H1 (cell line): ENCODE results near the gene DACT1. TPM values are rescaled to one million over a fixed set of nuclear protein-coding genes. Genes with fewer than 3 reads are reported as not detected.
"Not testable (repeated sequence)": the region's sequence is repeated elsewhere in the genome, so short reads cannot be mapped to it uniquely, and the experiment has no call there.

Experiments used
- CTCF ChIA-PET: fragments of 300-600 bp; sonication (Branson Sonifier 250); formaldehyde crosslinking; loops from one replicate; lab custom pipeline; 2021; ENCODE audit not compliant: partially characterized antibody; lab: Charles Lee
- POLR2A ChIA-PET: fragments of 300-600 bp; sonication (Branson Sonifier 250); formaldehyde crosslinking; loops from one replicate; lab custom pipeline; 2021; ENCODE audit warnings: inconsistent platforms; ENCODE audit not compliant: partially characterized antibody; lab: Charles Lee
- DNase-seq, 2 experiments: peaks; one replicate each; pipeline versions ENCODE4 v3.0.0 to v3.0.0-alpha.2; 2010 to 2022; ENCODE audit warnings: low spot score in 2 of 2, low read depth in 1 of 2, mixed read lengths in 1 of 2
- FAIRE-seq: peaks from 2 replicates; lab custom pipeline; 2011; peaks lifted over from hg19 to GRCh38; lab: Jason Lieb, UNC
- H2AFZ ChIP-seq: 2 replicates; pipeline ENCODE4 v1.8.1; 2012; ENCODE audit warnings: low read length, inconsistent platforms
- H2AK5ac ChIP-seq: 2 replicates; pipeline ENCODE4 v1.6.1; 2013; ENCODE audit warnings: low read depth, low read length
- H2BK120ac ChIP-seq: replicated peaks from 2 replicates; pipeline ENCODE3; 2013; ENCODE audit warnings: low read depth, low read length, inconsistent platforms
- H2BK12ac ChIP-seq: 2 replicates; pipeline ENCODE4 v1.6.1; 2013; ENCODE audit warnings: low read depth, low read length
- H2BK15ac ChIP-seq: 2 replicates; pipeline ENCODE4 v1.6.1; 2013; ENCODE audit warnings: low read length
- H2BK20ac ChIP-seq: 2 replicates; pipeline ENCODE4 v1.6.1; 2013; ENCODE audit warnings: low read length
- H2BK5ac ChIP-seq: 2 replicates; pipeline ENCODE4 v1.6.1; 2013; ENCODE audit warnings: low read depth, low read length
- H3K14ac ChIP-seq: 2 replicates; pipeline ENCODE4 v1.6.1; 2013; ENCODE audit warnings: inconsistent platforms; ENCODE audit not compliant: insufficient read length
- H3K18ac ChIP-seq: 2 replicates; pipeline ENCODE4 v1.6.1; 2013; ENCODE audit warnings: low read length; ENCODE audit errors: extremely low read depth
- H3K23ac ChIP-seq: 2 replicates; pipeline ENCODE4 v1.6.1; 2013; ENCODE audit warnings: inconsistent platforms; ENCODE audit not compliant: insufficient read length
- H3K23me2 ChIP-seq: 2 replicates; pipeline ENCODE4 v1.6.1; 2013; ENCODE audit warnings: low read depth, low read length
- H3K27ac ChIP-seq: 2 replicates; pipeline ENCODE4 v1.6.1; 2011; ENCODE audit warnings: low read depth, low read length, inconsistent platforms
- H3K27me3 ChIP-seq, 4 experiments: replicated peaks in 1 of 4; 1 replicate in 1 of 4; 2 replicates in 3 of 4; pipeline versions ENCODE4 v1.6.1 to v1.8.1; 2011 to 2013; ENCODE audit warnings: low read length in 3 of 4, mild to moderate bottlenecking in 3 of 4, inconsistent platforms in 2 of 4, mixed read lengths in 2 of 4, moderate library complexity in 1 of 4; ENCODE audit not compliant: control insufficient read depth in 3 of 4, insufficient read depth in 3 of 4; ENCODE audit errors: extremely low read depth in 1 of 4
- H3K36me3 ChIP-seq, 4 experiments: 2 replicates each; pipeline versions ENCODE4 v1.6.1 to v1.8.1; 2011 to 2013; ENCODE audit warnings: mild to moderate bottlenecking in 4 of 4, low read length in 3 of 4, moderate library complexity in 2 of 4, control low read depth in 1 of 4, inconsistent platforms in 1 of 4; ENCODE audit not compliant: insufficient read depth in 4 of 4, control insufficient read depth in 2 of 4
- H3K4ac ChIP-seq: replicated peaks from 2 replicates; pipeline ENCODE3; 2013; ENCODE audit warnings: low read length, low read depth, mixed read lengths, inconsistent platforms; ENCODE audit not compliant: insufficient read length
- H3K4me1 ChIP-seq, 4 experiments: replicated peaks in 1 of 4; 1 replicate in 1 of 4; 2 replicates in 3 of 4; pipeline versions ENCODE4 v1.6.1 to v1.8.1; 2011 to 2013; ENCODE audit warnings: low read length in 3 of 4, inconsistent platforms in 2 of 4, mixed read lengths in 1 of 4; ENCODE audit not compliant: insufficient read depth in 4 of 4, control insufficient read depth in 3 of 4
- H3K4me2 ChIP-seq, 2 experiments: 2 replicates each; pipeline versions ENCODE4 v1.6.1 to v1.8.1; 2011 to 2013; ENCODE audit warnings: low read depth in 2 of 2, low read length in 2 of 2, control low read depth in 1 of 2, inconsistent platforms in 1 of 2, mild to moderate bottlenecking in 1 of 2; ENCODE audit not compliant: insufficient read depth in 1 of 2
- H3K4me3 ChIP-seq, 4 experiments: fragments of 200-600, 300-600 bp in 1 of 4; sonication (generic), shearing (Covaris generic), sonication (Bioruptor Twin) in 1 of 4; 2 replicates each; pipeline versions ENCODE4 v1.5.1 to v1.8.1; 2011 to 2016; ENCODE audit warnings: low read length in 4 of 4, low read depth in 3 of 4, control low read depth in 2 of 4, inconsistent platforms in 2 of 4, mild to moderate bottlenecking in 2 of 4, mixed read lengths in 1 of 4, moderate library complexity in 1 of 4; ENCODE audit not compliant: insufficient read depth in 2 of 4; ENCODE audit errors: extremely low read depth in 1 of 4
- H3K56ac ChIP-seq: replicated peaks from 2 replicates; pipeline ENCODE3; 2013; ENCODE audit warnings: low read depth, mild to moderate bottlenecking, mixed read lengths, low read length, inconsistent platforms; ENCODE audit not compliant: insufficient read length
- H3K79me1 ChIP-seq: 2 replicates; pipeline ENCODE4 v1.6.1; 2013; ENCODE audit warnings: low read depth, low read length, control low read depth
- H3K79me2 ChIP-seq, 2 experiments: 2 replicates each; pipeline versions ENCODE4 v1.6.1 to v1.8.1; 2012 to 2013; ENCODE audit warnings: low read length in 2 of 2, mild to moderate bottlenecking in 2 of 2, inconsistent platforms in 1 of 2; ENCODE audit not compliant: insufficient read depth in 2 of 2, control insufficient read depth in 1 of 2
- H3K9ac ChIP-seq, 4 experiments: replicated peaks in 1 of 4; 1 replicate in 1 of 4; 2 replicates in 3 of 4; pipeline versions ENCODE4 v1.6.1 to v1.8.1; 2011 to 2013; ENCODE audit warnings: low read depth in 3 of 4, low read length in 3 of 4, control low read depth in 2 of 4, mild to moderate bottlenecking in 2 of 4, moderate library complexity in 2 of 4, inconsistent platforms in 1 of 4; ENCODE audit errors: extremely low read depth in 1 of 4
- H3K9me3 ChIP-seq, 2 experiments: 2 replicates each; pipeline versions ENCODE4 v1.6.1 to v1.8.1; 2012 to 2013; ENCODE audit warnings: mild to moderate bottlenecking in 2 of 2, moderate library complexity in 2 of 2, control low read depth in 1 of 2, inconsistent platforms in 1 of 2, low read depth in 1 of 2, low read length in 1 of 2, mixed read lengths in 1 of 2; ENCODE audit not compliant: insufficient read depth in 2 of 2
- H4K20me1 ChIP-seq, 2 experiments: replicated peaks in 1 of 2; 2 replicates each; pipeline versions ENCODE3 to v1.8.1; 2011 to 2013; ENCODE audit warnings: inconsistent platforms in 2 of 2, low read length in 2 of 2, mild to moderate bottlenecking in 1 of 2; ENCODE audit not compliant: insufficient read depth in 2 of 2, control insufficient read depth in 1 of 2
- H4K5ac ChIP-seq: 2 replicates; pipeline ENCODE4 v1.6.1; 2013; ENCODE audit warnings: low read length, low read depth, mixed read lengths, inconsistent platforms; ENCODE audit not compliant: insufficient read length
- H4K8ac ChIP-seq: 2 replicates; pipeline ENCODE4 v1.8.0; 2013; ENCODE audit warnings: mild to moderate bottlenecking, moderate library complexity, low read length, inconsistent platforms; ENCODE audit not compliant: insufficient read depth; ENCODE audit errors: extremely low read depth
- H4K91ac ChIP-seq: replicated peaks from 2 replicates; pipeline ENCODE3; 2013; ENCODE audit warnings: low read length, mixed read lengths, inconsistent platforms; ENCODE audit not compliant: insufficient read length
- WGBS, 2 experiments: shearing (Covaris generic) in 1 of 2; methylation state at CpG; one replicate each; pipeline versions ENCODE4 v1.1.6 to v1.1.7; 2013 to 2015; ENCODE audit warnings: low lambda C conversion rate in 2 of 2, mixed read lengths in 2 of 2, inconsistent platforms in 1 of 2, low coverage in 1 of 2, missing lambda C conversion rate in 1 of 2; ENCODE audit not compliant: insufficient replicate concordance in 2 of 2, insufficient coverage in 1 of 2, insufficient read length in 1 of 2; ENCODE audit errors: extremely low coverage in 1 of 2, missing lambda C conversion rate in 1 of 2; 5-methylcytosine and 5-hydroxymethylcytosine counted together
- polyA plus RNA-seq, 7 experiments: library from polyadenylated mRNA; depleted of rRNA in 3 of 7; stranded (reverse) in 5 of 7; unstranded in 2 of 7; fragments of >200 nt in 5 of 7; fragments of 200-250 nt in 2 of 7; gene quantifications; 1 replicate in 5 of 7; 2 replicates in 1 of 7; 4 replicates in 1 of 7; pipeline versions ENCODE4 v1.2.1 to v1.2.3, GENCODE V29; 2011 to 2013; ENCODE audit warnings: missing spikeins in 2 of 7, mixed read lengths in 2 of 7
- total RNA-seq: library from RNA; stranded (reverse); fragmentation: NEBNext Ultra II Directional; extraction: Animal tissue kit (Norgen Biotek cat#: 25700); gene quantifications from 2 replicates; pipeline ENCODE4 v1.2.1, GENCODE V29; 2021

Gene DACT1
- total and polyA plus RNA-seq, 2 of the 8 experiments (the other 6 are each of a cell fraction or from before 2014, with no cell fraction given) = 3.2 to 29.8 TPM

DNA sequence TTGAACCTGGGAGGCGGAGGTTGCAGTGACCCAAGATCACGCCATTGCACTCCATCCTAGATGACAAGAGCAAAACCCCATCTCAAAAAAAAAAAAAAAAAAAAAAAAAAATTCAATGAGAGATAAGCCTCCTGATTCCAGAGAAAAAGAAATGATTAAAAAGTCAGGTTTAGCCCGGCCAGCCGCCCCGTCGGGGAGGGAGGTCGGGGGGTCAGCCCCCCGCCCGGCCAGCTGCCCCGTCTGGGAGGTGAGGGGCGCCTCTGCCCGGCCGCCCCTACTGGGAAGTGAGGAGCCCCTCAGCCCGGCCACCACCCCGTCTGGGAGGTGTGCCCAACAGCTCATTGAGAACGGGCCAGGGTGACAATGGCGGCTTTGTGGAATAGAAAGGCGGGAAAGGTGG, 49.4 kb upstream of the DACT1 start:
- H3K23ac ChIP-seq, H4K20me1 ChIP-seq, H3K4me3 ChIP-seq, H4K91ac ChIP-seq, H4K8ac ChIP-seq, H3K56ac ChIP-seq, H4K5ac ChIP-seq, H3K4me1 ChIP-seq, H3K9me3 ChIP-seq, H2BK15ac ChIP-seq, POLR2A ChIA-PET, H3K4me2 ChIP-seq, DNase-seq, CTCF ChIA-PET, FAIRE-seq, H3K79me1 ChIP-seq, H3K18ac ChIP-seq, H2BK120ac ChIP-seq, H2AK5ac ChIP-seq, H2BK20ac ChIP-seq, H3K36me3 ChIP-seq, H3K27me3 ChIP-seq, H3K9ac ChIP-seq, H2BK5ac ChIP-seq, H3K23me2 ChIP-seq, H2BK12ac ChIP-seq, H3K79me2 ChIP-seq, H3K14ac ChIP-seq, H3K27ac ChIP-seq, H3K4ac ChIP-seq, H2AFZ ChIP-seq: not testable (repeated sequence)
- 91% methylated on average over 11 of the region's 18 CpGs; no CpG with 5 or more reads in 1 of the 2 experiments for WGBS, 2 experiments
